ENCODE results near the gene ZNF367. TPM values are rescaled to one million over a fixed set of nuclear protein-coding genes. Genes with fewer than 3 reads are reported as not detected.

ZNF367 gene
- total and polyA plus RNA-seq, 2 donors (not counting 1 experiment from before 2014, with no cell fraction given): 1.3 to 2.2 TPM

DNA sequence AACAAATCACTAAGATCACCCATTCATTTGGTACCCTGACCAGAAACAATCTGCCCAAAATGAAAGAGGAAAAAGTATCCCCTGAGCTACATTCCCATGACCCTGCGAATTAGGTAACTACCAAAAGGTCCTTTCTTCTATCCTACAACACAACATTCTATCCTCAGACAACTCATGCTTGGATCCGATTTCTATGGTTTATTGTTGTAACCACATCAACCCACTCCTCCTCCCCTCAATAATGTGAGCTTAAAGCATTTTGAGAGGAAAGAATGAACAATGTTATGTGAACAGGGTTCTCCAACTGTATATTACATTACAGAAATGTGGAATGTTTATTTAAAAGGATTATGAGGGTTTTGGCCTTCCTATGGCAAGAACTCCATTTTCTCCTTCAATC lies 38.7 kb downstream of the ZNF367 start:
- no peak overlapping the region for H3K27ac ChIP-seq (ENCODE audit: low read length in 2 of 2)
- DNase-seq: no peak
- no peak for ATAC-seq (ENCODE audit: low read depth)
- no peaks in the 10 kb centered on the region for H4K20me1 ChIP-seq (ENCODE audit: control insufficient read depth, insufficient read depth, low read length, poor library complexity, severe bottlenecking)
- peaks cover 0 to 4% (median 0%) of the 10 kb centered on the region in 4 experiments for H3K27me3 ChIP-seq (replicated peaks in 1 of 4; ENCODE audit: control extremely low read depth in 1 of 4, control insufficient read depth in 3 of 4, insufficient read depth in 4 of 4, low read length in 3 of 4)
- H2AFZ ChIP-seq (ENCODE audit: insufficient read depth, low read depth, low read length, poor library complexity, severe bottlenecking): no peak overlapping the region
- no peak for TF ChIP-seq EZH2 (IDR thresholded peaks at IDR 0.05; ENCODE audit: borderline replicate concordance, insufficient read depth, low read depth, low read length, poor library complexity, severe bottlenecking)
- WGBS (ENCODE audit: insufficient coverage): no CpG with 5 or more reads among the region's 2 CpGs
- Mint-ChIP-seq H3K4me3 (no peak overlapping the region), H3K9me3 (ENCODE audit: insufficient read depth) (no peaks in the 10 kb centered on the region), H3K4me1 (peaks cover 18% of the 10 kb centered on the region), H3K27me3 (no peaks in the 10 kb centered on the region), H3K27ac (no peak overlapping the region)
- no peaks in the 10 kb centered on the region for H3K9me3 ChIP-seq (ENCODE audit: control extremely low read depth in 1 of 3, control insufficient read depth in 2 of 3, insufficient read depth in 1 of 3, low read length in 2 of 3)
- intact Hi-C loops (cut with micrococcal nuclease): no loop called here
- H3K4me2 ChIP-seq (replicated peaks; ENCODE audit: low read depth, low read length, poor library complexity, severe bottlenecking): no peak overlapping the region
- no peaks in the 10 kb centered on the region for H3K79me2 ChIP-seq (ENCODE audit: control insufficient read depth, insufficient read depth, low read length)
- ChIA-PET CTCF (no interaction called here), POLR2A (no interaction called here)
- peaks cover 7 to 10% of the 10 kb centered on the region in 2 donors for H3K4me1 ChIP-seq (ENCODE audit: control insufficient read depth in 2 of 2, insufficient read depth in 2 of 2, low read length in 2 of 2)
- H3K9ac ChIP-seq (ENCODE audit: low read length): no peak overlapping the region
- H3K4me3 ChIP-seq (ENCODE audit: control extremely low read depth in 1 of 5, extremely low read depth in 1 of 5, insufficient read depth in 1 of 5, low read depth in 2 of 5, low read length in 4 of 5): no peak overlapping the region
- H3K36me3 ChIP-seq (replicated peaks in 1 of 2; ENCODE audit: control extremely low read depth in 1 of 2, control insufficient read depth in 1 of 2, extremely low read depth in 1 of 2, insufficient read depth in 2 of 2, low read length in 1 of 2): no peaks in the 10 kb centered on the region

DNA sequence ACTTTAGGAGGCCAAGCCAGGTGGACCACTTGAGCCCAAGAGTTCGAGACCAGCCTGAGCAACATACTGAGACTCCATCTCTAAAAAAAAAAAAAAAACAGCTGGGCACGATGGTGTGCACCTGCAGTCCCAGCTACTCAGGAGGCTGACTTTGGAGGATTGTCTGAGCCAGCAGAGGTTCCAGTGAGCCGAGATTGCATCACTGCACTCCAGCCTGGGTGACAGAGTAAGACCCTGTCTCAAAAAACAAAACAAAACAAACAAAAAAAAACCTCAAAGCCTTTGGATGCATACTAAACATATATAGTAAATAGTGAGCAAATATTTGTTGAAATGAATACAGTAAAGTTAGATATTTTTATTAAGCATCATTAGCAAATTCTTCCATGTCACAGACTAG lies 40.0 kb downstream of the ZNF367 start:
- TF ChIP-seq EZH2 (IDR thresholded peaks at IDR 0.05; ENCODE audit: borderline replicate concordance, insufficient read depth, low read depth, low read length, poor library complexity, severe bottlenecking): no peak
- TF ChIP-seq, protein P1, sequence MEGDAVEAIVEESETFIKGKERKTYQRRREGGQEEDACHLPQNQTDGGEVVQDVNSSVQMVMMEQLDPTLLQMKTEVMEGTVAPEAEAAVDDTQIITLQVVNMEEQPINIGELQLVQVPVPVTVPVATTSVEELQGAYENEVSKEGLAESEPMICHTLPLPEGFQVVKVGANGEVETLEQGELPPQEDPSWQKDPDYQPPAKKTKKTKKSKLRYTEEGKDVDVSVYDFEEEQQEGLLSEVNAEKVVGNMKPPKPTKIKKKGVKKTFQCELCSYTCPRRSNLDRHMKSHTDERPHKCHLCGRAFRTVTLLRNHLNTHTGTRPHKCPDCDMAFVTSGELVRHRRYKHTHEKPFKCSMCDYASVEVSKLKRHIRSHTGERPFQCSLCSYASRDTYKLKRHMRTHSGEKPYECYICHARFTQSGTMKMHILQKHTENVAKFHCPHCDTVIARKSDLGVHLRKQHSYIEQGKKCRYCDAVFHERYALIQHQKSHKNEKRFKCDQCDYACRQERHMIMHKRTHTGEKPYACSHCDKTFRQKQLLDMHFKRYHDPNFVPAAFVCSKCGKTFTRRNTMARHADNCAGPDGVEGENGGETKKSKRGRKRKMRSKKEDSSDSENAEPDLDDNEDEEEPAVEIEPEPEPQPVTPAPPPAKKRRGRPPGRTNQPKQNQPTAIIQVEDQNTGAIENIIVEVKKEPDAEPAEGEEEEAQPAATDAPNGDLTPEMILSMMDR (IDR thresholded peaks at IDR 0.05): no peak
- DNase-seq: no peak
- H3K79me2 ChIP-seq (ENCODE audit: control insufficient read depth, insufficient read depth, low read length): no peaks in the 10 kb centered on the region
- Mint-ChIP-seq H3K27me3 (no peaks in the 10 kb centered on the region), H3K4me1 (peaks cover 14% of the 10 kb centered on the region), H3K9me3 (ENCODE audit: insufficient read depth) (no peaks in the 10 kb centered on the region), H3K4me3 (no peak overlapping the region), H3K27ac (no peak overlapping the region)
- no peaks in the 10 kb centered on the region for H4K20me1 ChIP-seq (ENCODE audit: control insufficient read depth, insufficient read depth, low read length, poor library complexity, severe bottlenecking)
- ChIA-PET CTCF (no interaction called here), POLR2A (no interaction called here)
- intact Hi-C loops (cut with micrococcal nuclease): no loop called here
- H3K27me3 ChIP-seq (replicated peaks in 1 of 4; ENCODE audit: control extremely low read depth in 1 of 4, control insufficient read depth in 3 of 4, insufficient read depth in 4 of 4, low read length in 3 of 4): peaks cover 0 to 4% (median 0%) of the 10 kb centered on the region in 4 experiments
- H3K9ac ChIP-seq (ENCODE audit: low read length): no peak overlapping the region
- no peaks in the 10 kb centered on the region for H3K9me3 ChIP-seq (ENCODE audit: control extremely low read depth in 1 of 3, control insufficient read depth in 2 of 3, insufficient read depth in 1 of 3, low read length in 2 of 3)
- H3K4me2 ChIP-seq (replicated peaks; ENCODE audit: low read depth, low read length, poor library complexity, severe bottlenecking): no peak overlapping the region
- H3K4me1 ChIP-seq (ENCODE audit: control insufficient read depth in 2 of 2, insufficient read depth in 2 of 2, low read length in 2 of 2): peaks cover 7% of the 10 kb centered on the region in 2 donors
- H2AFZ ChIP-seq (ENCODE audit: insufficient read depth, low read depth, low read length, poor library complexity, severe bottlenecking): no peak overlapping the region
- 100% methylated on average over 2 of the region's 3 CpGs for WGBS (ENCODE audit: insufficient coverage)
- H3K4me3 ChIP-seq (ENCODE audit: control extremely low read depth in 1 of 5, extremely low read depth in 1 of 5, insufficient read depth in 1 of 5, low read depth in 2 of 5, low read length in 4 of 5): no peak overlapping the region
- no peaks in the 10 kb centered on the region for H3K36me3 ChIP-seq (replicated peaks in 1 of 2; ENCODE audit: control extremely low read depth in 1 of 2, control insufficient read depth in 1 of 2, extremely low read depth in 1 of 2, insufficient read depth in 2 of 2, low read length in 1 of 2)
- ATAC-seq (ENCODE audit: low read depth): no peak
- no peak overlapping the region for H3K27ac ChIP-seq (ENCODE audit: low read length in 2 of 2)

Measured in B cell (primary cell).